ENCODE results near the gene OBSCN. TPM values are rescaled to one million over a fixed set of nuclear protein-coding genes. Genes with fewer than 3 reads are reported as not detected.

OBSCN gene
- total and polyA plus RNA-seq, 5 donors, result 144 to 234 (median 188) TPM

DNA sequence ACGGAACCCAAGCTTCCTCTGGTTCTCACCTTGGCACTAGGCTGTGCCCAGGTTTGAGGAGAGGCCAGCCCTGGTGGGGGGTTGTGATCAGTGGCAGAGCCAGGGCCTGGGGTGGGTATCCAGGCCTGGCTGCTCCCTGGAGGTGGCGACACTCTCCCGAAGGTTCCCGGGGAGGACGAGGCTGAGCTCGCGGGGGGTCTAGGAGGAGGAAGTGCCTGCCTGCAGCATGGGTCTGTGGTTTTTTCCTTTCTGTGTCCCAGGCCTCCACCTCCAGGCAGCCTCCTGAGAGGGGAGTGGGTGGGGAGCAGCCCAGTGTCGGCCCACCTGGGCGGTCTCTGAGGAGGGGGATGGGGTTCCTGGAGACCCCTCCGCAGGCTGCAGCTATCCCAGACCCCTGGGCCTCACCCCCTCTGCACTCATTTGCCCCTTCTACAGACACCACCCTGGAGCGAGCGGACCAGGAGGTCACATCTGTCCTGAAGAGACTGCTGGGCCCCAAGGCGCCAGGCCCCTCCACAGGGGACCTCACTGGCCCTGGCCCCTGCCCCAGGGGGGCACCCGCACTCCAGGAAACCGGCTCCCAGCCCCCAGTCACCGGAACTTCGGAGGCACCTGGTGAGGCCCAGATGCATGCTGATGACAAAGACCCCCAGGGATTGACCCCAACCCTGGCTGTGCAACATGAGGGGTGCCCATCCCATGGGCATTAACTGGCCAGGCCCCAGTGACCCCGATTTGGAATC, 154.5 kb downstream of the OBSCN start:
- no peaks in the 10 kb centered on the region for H3K4me1 ChIP-seq (ENCODE audit: control insufficient read depth, insufficient read depth, low read length)
- no peaks in the 10 kb centered on the region for H3K27me3 ChIP-seq (ENCODE audit: control insufficient read depth, insufficient read depth)
- no peaks in the 10 kb centered on the region for H3K9me3 ChIP-seq (ENCODE audit: control insufficient read depth, low read length)
- intact Hi-C loops (cut with DNase I), result no loop called here
- H3K4me3 ChIP-seq (ENCODE audit: low read length), result no peak overlapping the region
- H3K27ac ChIP-seq (ENCODE audit: low read length), result no peak overlapping the region
- DNase-seq (peak in 2 of 3 donors; percentile 56 to 58), ATAC-seq (no peak)
- WGBS, result 77% methylated on average over 18 of the region's 18 CpGs

DNA sequence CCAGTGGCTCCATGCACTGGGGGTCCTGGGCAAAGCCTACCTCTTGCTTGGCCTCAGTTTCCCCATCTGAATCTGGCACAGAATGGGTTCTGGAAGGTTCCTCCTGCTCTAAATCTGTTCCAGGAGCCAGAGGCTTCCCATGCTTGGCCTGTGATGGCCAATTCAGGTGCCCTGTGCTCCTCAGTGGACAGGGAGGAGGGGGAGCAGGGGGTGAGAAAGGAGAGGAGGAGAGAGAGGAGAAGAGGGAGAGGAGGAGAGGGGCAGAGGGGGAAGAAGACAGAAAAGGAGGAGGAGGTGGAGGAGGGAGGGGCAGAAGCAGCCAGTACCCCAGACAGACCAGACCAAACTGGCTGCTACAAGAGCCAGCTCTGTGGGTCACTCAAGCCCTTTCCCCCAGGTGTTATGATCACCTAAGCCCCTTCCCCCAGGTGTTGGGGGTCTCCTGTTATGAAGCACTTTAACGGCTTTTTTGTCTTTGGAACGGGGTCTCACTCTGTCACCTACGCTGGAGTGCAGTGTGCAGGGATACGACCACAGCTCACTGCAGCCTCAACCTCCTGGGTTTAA, 155.1 kb downstream of the OBSCN start:
- 85% methylated on average over 4 of the region's 4 CpGs for WGBS
- Histone ChIP-seq H3K9me3 (ENCODE audit: control insufficient read depth, low read length) (no peaks in the 10 kb centered on the region), H3K4me1 (ENCODE audit: control insufficient read depth, insufficient read depth, low read length) (no peaks in the 10 kb centered on the region), H3K4me3 (ENCODE audit: low read length) (no peak overlapping the region), H3K27ac (ENCODE audit: low read length) (no peak overlapping the region), H3K27me3 (ENCODE audit: control insufficient read depth, insufficient read depth) (no peaks in the 10 kb centered on the region)
- no peak for ATAC-seq
- peak in 1 of 3 donors; percentile 5 for DNase-seq
- intact Hi-C loops (cut with DNase I), result no loop called here

DNA sequence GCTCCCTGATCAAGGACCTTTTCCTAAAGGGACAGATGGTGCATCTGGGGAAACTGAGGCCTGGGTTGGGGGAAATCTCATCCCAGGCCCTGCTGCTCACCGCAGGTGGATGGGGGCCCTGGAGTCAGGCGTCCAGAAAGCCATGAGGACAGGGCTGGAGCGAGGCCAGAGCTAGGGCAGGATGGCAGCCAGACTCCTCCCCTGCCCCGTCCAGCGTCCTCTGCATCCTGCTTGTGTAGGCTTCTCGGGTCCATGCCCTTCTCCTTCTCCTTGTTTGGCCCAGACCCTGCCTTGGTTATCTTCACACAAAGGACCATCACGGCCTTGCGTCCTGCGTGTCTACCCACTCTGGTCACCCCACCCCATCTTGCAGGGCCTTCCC, 155.8 kb downstream of the OBSCN start:
- Histone ChIP-seq H3K4me3 (ENCODE audit: low read length) (no peak overlapping the region), H3K27ac (ENCODE audit: low read length) (no peak overlapping the region), H3K9me3 (ENCODE audit: control insufficient read depth, low read length) (no peaks in the 10 kb centered on the region), H3K27me3 (ENCODE audit: control insufficient read depth, insufficient read depth) (no peaks in the 10 kb centered on the region), H3K4me1 (ENCODE audit: control insufficient read depth, insufficient read depth, low read length) (no peaks in the 10 kb centered on the region)
- no peak for ATAC-seq
- intact Hi-C loops (cut with DNase I), result no loop called here
- WGBS, result 51% methylated on average over 9 of the region's 9 CpGs
- DNase-seq, result peak in 2 of 3 donors; percentile 64 to 74

DNA sequence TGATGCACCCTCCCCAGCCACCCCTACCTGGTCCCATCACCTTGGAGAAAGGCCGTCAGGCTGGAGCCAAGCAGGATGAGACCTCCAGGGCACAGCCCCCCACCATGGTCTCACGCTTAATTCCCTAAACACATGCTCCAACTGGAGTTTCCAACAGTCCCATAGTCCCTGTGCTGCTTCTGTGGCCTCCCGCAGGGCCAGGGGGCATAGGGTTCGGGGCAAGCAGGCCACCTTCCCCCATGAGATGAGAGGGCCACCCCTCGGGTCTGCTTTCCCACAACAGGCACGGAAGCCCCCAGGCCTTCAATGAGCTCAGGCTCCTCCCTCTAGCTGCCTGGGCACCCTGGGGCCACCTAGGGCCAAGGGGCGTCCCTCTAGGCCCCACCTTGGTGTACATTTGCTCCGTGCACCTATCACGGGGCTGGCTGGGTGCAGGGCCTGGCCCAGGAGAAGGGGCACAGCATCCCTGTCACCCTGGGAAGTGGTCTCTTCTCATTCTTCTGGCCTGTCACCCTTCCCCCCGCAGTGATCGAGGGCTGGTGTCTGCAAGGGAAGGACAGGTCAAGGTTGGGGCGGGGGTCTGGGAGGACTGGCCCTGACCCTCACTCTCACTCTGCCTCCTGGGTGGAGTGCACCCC, 156.3 kb downstream of the OBSCN start:
- Histone ChIP-seq H3K27me3 (ENCODE audit: control insufficient read depth, insufficient read depth) (no peaks in the 10 kb centered on the region), H3K9me3 (ENCODE audit: control insufficient read depth, low read length) (no peaks in the 10 kb centered on the region), H3K4me3 (ENCODE audit: low read length) (no peak overlapping the region), H3K27ac (ENCODE audit: low read length) (no peak overlapping the region), H3K4me1 (ENCODE audit: control insufficient read depth, insufficient read depth, low read length) (no peaks in the 10 kb centered on the region)
- DNase-seq (peak in 2 of 3 donors; percentile 50 to 52), ATAC-seq (no peak)
- 77% methylated on average over 12 of the region's 12 CpGs for whole genome bisulfite sequencing
- intact Hi-C loops (cut with DNase I), result no loop called here

DNA sequence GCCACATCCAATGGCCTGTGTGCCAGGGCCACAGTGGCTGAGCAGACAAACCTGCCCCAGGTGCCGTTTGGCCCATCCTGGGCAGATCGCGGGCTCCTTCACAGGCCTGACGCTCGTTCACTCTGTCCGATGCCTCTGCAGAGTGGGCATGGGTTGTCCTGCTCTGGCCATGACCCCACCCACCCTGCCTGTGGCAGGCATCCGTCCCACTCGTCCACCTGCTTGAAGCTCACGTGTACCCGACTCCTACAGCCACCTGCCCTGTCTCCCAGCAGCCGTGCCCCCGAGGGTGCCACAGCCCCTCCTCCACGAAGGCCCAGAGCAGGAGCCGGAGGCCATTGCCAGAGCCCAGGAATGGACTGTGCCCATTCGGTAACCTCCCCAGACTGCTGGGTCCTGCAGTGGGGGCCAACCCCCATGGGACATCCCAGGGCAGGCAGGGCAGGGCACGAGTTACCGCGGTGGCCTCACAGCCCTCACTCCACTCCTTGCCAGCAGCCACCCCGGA, 156.9 kb downstream of the OBSCN start:
- Histone ChIP-seq H3K27ac (ENCODE audit: low read length) (no peak overlapping the region), H3K4me1 (ENCODE audit: control insufficient read depth, insufficient read depth, low read length) (no peaks in the 10 kb centered on the region), H3K9me3 (ENCODE audit: control insufficient read depth, low read length) (no peaks in the 10 kb centered on the region), H3K27me3 (ENCODE audit: control insufficient read depth, insufficient read depth) (no peaks in the 10 kb centered on the region), H3K4me3 (ENCODE audit: low read length) (no peak overlapping the region)
- DNase-seq, result peak in 2 of 3 donors; percentile 55 to 60
- intact Hi-C loops (cut with DNase I), result no loop called here
- 81% methylated on average over 19 of the region's 19 CpGs for WGBS
- ATAC-seq, result no peak

DNA sequence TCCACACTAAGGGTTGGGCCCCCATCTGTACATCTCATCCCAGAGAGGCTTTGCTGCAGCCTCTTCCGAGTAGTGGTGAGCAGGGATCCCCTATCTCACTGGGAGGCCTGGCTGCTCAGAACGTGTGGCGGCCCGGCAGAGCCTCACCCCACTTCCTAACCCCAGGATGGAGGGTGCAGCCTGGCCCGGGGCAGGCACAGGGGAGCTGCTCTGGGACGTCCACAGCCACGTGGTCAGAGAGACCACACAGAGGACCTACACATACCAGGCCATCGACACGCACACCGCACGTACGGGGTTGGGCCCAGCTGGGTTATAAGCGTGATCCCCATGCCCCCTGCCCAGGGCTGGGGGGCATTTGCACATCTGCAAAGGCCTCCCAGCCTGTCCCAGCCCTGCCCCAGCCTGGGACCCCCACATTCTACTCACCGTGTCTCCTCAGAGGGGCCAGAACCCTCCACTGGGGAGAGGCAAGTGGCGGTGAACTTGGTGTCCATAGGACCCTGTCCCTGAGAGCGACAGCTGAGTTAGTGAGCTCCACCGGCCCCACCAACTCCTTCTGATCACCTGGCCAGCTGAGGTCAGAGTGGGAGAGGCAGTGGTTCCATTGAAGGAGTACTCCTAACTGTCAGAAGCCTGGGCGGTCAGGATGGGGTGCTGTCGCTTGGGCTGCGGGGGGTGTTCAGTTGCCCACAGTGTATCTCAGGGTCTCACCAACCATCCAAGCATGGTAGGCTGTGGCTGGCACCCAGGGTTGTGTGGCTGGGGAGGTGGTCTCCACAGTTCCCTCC, 157.6 kb downstream of the OBSCN start:
- no peak overlapping the region for H3K27ac ChIP-seq (ENCODE audit: low read length)
- DNase-seq, result peak in 1 of 3 donors; percentile 49
- no peaks in the 10 kb centered on the region for H3K4me1 ChIP-seq (ENCODE audit: control insufficient read depth, insufficient read depth, low read length)

DNA sequence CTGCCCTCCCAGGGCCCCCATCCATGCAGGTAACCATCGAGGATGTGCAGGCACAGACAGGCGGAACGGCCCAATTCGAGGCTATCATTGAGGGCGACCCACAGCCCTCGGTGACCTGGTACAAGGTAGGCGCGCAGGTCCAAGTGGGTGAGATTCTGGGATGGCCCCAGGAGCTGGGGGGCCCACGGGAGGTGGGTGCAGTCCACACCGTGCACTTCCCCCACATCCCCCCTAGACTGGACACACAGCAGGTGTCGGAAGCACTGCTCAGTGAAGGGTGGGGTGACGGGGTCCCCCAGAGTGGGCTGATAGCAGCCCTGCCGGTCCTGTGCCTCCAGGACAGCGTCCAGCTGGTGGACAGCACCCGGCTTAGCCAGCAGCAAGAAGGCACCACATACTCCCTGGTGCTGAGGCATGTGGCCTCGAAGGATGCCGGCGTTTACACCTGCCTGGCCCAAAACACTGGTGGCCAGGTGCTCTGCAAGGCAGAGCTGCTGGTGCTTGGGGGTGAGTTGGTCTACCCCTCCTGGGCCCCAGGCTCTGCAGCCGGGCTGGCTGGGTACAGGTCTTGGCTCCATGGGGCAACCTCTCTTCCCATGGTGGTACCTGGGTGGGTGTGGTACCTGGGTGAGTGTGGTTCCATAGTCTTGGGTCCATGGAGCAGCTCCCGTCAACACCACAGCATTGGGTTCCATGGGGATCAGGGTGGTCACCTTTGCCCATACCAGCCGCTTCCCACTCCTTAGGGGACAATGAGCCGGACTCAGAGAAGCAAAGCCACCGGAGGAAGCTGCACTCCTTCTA, 158.4 kb downstream of the OBSCN start:
- peak in 1 of 3 donors; percentile 58 for DNase-seq
- intact Hi-C loops (cut with DNase I), result no loop called here
- no peaks in the 10 kb centered on the region for H3K4me1 ChIP-seq (ENCODE audit: control insufficient read depth, insufficient read depth, low read length)

More for the DNA sequence above, 157.6 kb downstream of the OBSCN start:
- Histone ChIP-seq H3K27me3 (ENCODE audit: control insufficient read depth, insufficient read depth) (no peaks in the 10 kb centered on the region), H3K4me3 (ENCODE audit: low read length) (no peak overlapping the region), H3K9me3 (ENCODE audit: control insufficient read depth, low read length) (no peaks in the 10 kb centered on the region)
- no peak for ATAC-seq
- WGBS, result 79% methylated on average over 20 of the region's 20 CpGs
- intact Hi-C loops (cut with DNase I), result no loop called here

DNA sequence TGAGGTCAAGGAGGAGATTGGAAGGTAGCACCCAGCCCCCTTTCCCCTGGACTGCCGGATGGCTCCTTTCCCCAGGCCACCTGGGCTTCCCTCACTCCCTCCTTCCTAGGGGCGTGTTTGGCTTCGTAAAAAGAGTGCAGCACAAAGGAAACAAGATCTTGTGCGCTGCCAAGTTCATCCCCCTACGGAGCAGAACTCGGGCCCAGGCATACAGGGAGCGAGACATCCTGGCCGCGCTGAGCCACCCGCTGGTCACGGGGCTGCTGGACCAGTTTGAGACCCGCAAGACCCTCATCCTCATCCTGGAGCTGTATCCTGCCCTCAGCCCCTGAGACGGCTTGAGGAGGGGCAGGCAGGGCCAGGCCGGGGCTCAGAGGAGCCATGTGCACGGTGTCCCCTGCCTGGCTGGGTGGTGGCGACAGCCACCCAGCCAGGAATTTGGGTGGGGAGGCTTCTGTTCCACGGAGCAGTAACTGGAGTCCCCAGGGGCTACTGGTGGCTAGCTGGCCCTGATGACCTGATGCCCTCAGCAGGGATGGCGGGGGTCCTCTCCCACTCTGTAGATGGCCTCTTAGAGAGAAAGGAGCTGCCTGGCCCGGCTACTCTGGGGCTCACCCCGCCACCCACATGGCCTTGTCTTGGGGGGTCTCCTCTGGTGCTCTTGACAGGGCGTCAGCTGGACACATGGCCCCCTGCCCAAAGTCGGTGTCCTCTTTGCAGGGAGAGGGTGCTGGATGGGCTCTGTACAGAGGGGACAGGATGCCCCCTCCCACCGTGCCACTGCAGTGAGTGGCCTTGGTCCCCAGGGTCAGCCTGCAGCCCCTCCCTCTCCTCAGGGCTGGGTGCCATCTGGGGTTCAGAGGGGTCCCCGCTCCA, 159.3 kb downstream of the OBSCN start:
- peak in 2 of 3 donors; percentile 55 to 65 for DNase-seq
- Histone ChIP-seq H3K27me3 (ENCODE audit: control insufficient read depth, insufficient read depth) (no peaks in the 10 kb centered on the region), H3K4me1 (ENCODE audit: control insufficient read depth, insufficient read depth, low read length) (no peaks in the 10 kb centered on the region), H3K4me3 (ENCODE audit: low read length) (no peak overlapping the region), H3K9me3 (ENCODE audit: control insufficient read depth, low read length) (no peaks in the 10 kb centered on the region), H3K27ac (ENCODE audit: low read length) (no peak overlapping the region)
- intact Hi-C loops (cut with DNase I), result no loop called here
- no peak for ATAC-seq
- WGBS, result 54% methylated on average over 24 of the region's 24 CpGs

More for the DNA sequence above, 158.4 kb downstream of the OBSCN start:
- 89% methylated on average over 23 of the region's 23 CpGs for WGBS
- no peak overlapping the region for H3K27ac ChIP-seq (ENCODE audit: low read length)
- H3K27me3 ChIP-seq (ENCODE audit: control insufficient read depth, insufficient read depth), result no peaks in the 10 kb centered on the region
- ATAC-seq, result no peak
- no peaks in the 10 kb centered on the region for H3K9me3 ChIP-seq (ENCODE audit: control insufficient read depth, low read length)
- no peak overlapping the region for H3K4me3 ChIP-seq (ENCODE audit: low read length)

DNA sequence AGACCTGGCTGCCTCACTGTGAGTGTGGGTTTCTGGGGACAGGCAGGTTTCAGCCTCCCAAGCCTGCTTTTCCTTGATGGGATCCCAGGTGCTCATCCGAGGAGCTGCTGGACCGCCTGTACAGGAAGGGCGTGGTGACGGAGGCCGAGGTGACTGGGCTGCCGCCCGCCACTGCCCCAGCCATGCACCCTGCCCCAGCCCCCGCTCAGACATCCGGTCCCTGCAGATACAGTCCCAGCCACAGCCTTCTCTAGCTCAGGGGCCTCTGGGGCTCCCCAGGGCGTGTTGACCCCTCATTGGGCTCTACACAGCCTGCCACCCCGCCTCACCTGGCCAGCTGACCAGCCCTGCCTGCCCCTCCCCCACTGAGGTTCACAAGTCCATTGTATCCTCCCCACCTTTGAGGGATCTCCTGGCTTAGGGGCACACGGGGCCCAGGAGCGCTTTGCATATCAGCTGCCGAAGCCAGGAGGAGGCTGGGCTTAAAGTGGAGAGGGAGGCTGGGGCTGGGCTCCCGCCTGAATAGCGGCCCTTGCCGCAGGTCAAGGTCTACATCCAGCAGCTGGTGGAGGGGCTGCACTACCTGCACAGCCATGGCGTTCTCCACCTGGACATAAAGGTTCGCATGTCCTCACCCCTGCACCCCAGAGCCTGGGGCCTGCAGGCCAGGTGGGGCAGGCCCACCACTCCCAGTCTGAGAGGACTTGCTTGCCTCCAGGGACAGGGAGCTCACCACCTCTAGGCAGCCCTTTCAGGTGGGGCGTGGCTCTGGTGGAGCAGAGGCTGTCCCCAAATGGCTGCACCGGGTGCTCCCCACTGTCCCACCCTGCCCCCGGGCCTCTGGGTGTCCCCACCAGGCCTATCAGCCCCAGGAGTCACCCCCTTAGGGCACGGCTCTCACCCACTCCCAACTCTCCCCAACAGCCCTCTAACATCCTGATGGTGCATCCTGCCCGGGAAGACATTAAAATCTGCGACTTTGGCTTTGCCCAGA, 160.3 kb downstream of the OBSCN start:
- Histone ChIP-seq H3K4me1 (ENCODE audit: control insufficient read depth, insufficient read depth, low read length) (no peaks in the 10 kb centered on the region), H3K9me3 (ENCODE audit: control insufficient read depth, low read length) (no peaks in the 10 kb centered on the region), H3K27me3 (ENCODE audit: control insufficient read depth, insufficient read depth) (no peaks in the 10 kb centered on the region), H3K4me3 (ENCODE audit: low read length) (no peak overlapping the region), H3K27ac (ENCODE audit: low read length) (peak overlapping the region; percentile 76)
- intact Hi-C loops (cut with DNase I), result no loop called here
- peak in 1 of 2 donors; percentile 6 for ATAC-seq
- 35% methylated on average over 25 of the region's 25 CpGs for WGBS
- peak in 2 of 3 donors; percentile 73 to 74 for DNase-seq

Data from right cardiac atrium (tissue), 5 donors.